HCT116 (cell line): ENCODE measurements around the gene AP1B1. TPM values are rescaled to one million over a fixed set of nuclear protein-coding genes. Genes with fewer than 3 reads are reported as not detected.

ENCODE experiments used
- ATAC-seq: fragments of 200-7000 bp; cut with Tn5 transposase; 2 replicates; pipeline ENCODE4 v1.9.1; 2020; ENCODE audit warnings: mild to moderate bottlenecking, moderate library complexity
- BruUV-seq: library from RNA; stranded (reverse); fragments of 400-500 nt; replicated peaks from 2 replicates; lab custom pipeline; 2021; lab: Mats Ljungman, UMichigan
- CTCF ChIA-PET: fragments of 300-600 bp; sonication (Branson Sonifier 250); formaldehyde crosslinking; loops from one replicate; lab custom pipeline; 2021; ENCODE audit warnings: antibody characterized with exemption; lab: Charles Lee
- POLR2A ChIA-PET: fragments of 300-600, 350-600 bp; sonication (Branson Sonifier 250); formaldehyde crosslinking; loops from one replicate; lab custom pipeline; 2021; ENCODE audit warnings: antibody characterized with exemption; lab: Charles Lee
- RAD21 ChIA-PET, 2 experiments: fragments of 300-600 bp; sonication (Branson Sonifier 250); formaldehyde crosslinking; loops; one replicate each; lab custom pipeline; 2023; ENCODE audit warnings: low total read pairs in 2 of 2; ENCODE audit not compliant: uncharacterized antibody in 2 of 2, unreplicated experiment in 2 of 2, low non-redundant PET in 1 of 2; lab: Charles Lee
- DNase-seq: peaks from one replicate; pipeline ENCODE4 v3.0.0-alpha.2; 2010; ENCODE audit warnings: low read depth, low spot score
- H2AFZ ChIP-seq: fragments of 200-600 bp; shearing (Covaris generic), sonication (generic); 2 replicates; pipeline ENCODE4 v1.6.1; 2017; ENCODE audit warnings: low read depth, mixed run types, mixed read lengths, antibody characterized with exemption, low read length; ENCODE audit not compliant: poor library complexity, severe bottlenecking
- H3K27ac ChIP-seq: 2 replicates; pipeline ENCODE4 v1.5.1; 2012; ENCODE audit warnings: low read depth, low read length
- H3K27me3 ChIP-seq: fragments of 200-600 bp; sonication (generic); 2 replicates; pipeline ENCODE4 v1.6.1; 2016; ENCODE audit warnings: mixed run types, low read length, mixed read lengths; ENCODE audit not compliant: insufficient read depth
- H3K36me3 ChIP-seq, 2 experiments: fragments of 200-500 bp in 1 of 2; fragments of 200-600 bp in 1 of 2; sonication (Bioruptor generic) in 1 of 2; sonication (generic) in 1 of 2; 2 replicates each; pipeline versions ENCODE4 v1.5.1 to v1.6.1; 2014 to 2016; ENCODE audit warnings: low read length in 2 of 2, inconsistent platforms in 1 of 2, mixed read lengths in 1 of 2, mixed run types in 1 of 2; ENCODE audit not compliant: insufficient read depth in 2 of 2, control insufficient read depth in 1 of 2
- H3K4me1 ChIP-seq, 2 experiments: fragments of 200-600 bp in 1 of 2; sonication (generic) in 1 of 2; 2 replicates each; pipeline versions ENCODE4 v1.5.1 to v1.6.1; 2012 to 2017; ENCODE audit warnings: low read length in 2 of 2, inconsistent platforms in 1 of 2, mild to moderate bottlenecking in 1 of 2, mixed read lengths in 1 of 2, mixed run types in 1 of 2, moderate library complexity in 1 of 2; ENCODE audit not compliant: insufficient read depth in 2 of 2, control insufficient read depth in 1 of 2
- H3K4me2 ChIP-seq: fragments of 200-600 bp; sonication (generic); 2 replicates; pipeline ENCODE4 v1.6.1; 2017; ENCODE audit warnings: mixed run types, low read length, mixed read lengths
- H3K4me3 ChIP-seq, 2 experiments: fragments of 200-600 bp in 1 of 2; sonication (generic) in 1 of 2; replicated peaks in 1 of 2; 2 replicates each; pipeline ENCODE4 v1.5.1; 2011 to 2016; ENCODE audit warnings: low read length in 2 of 2, control low read depth in 1 of 2, low read depth in 1 of 2, mild to moderate bottlenecking in 1 of 2, mixed read lengths in 1 of 2, mixed run types in 1 of 2
- H3K79me2 ChIP-seq: fragments of 200-600 bp; sonication (generic); 2 replicates; pipeline ENCODE4 v1.6.1; 2017; ENCODE audit warnings: mild to moderate bottlenecking, mixed run types, low read length, moderate library complexity, mixed read lengths; ENCODE audit not compliant: insufficient read depth
- H3K9ac ChIP-seq: fragments of 200-600 bp; sonication (generic); 2 replicates; pipeline ENCODE4 v1.6.1; 2016; ENCODE audit warnings: low read length, mixed read lengths
- H3K9me2 ChIP-seq: fragments of 200-600 bp; sonication (generic), shearing (Covaris generic); 2 replicates; pipeline ENCODE4 v1.6.1; 2017; ENCODE audit warnings: mixed run types, mild to moderate bottlenecking, moderate library complexity; ENCODE audit not compliant: insufficient read depth
- H3K9me3 ChIP-seq, 2 experiments: fragments of 200-500 bp in 1 of 2; fragments of 200-600 bp in 1 of 2; sonication (Bioruptor generic) in 1 of 2; sonication (generic) in 1 of 2; 2 replicates each; pipeline ENCODE4 v1.6.1; 2014 to 2017; ENCODE audit warnings: low read length in 2 of 2, mixed read lengths in 2 of 2, inconsistent platforms in 1 of 2, low read depth in 1 of 2, mild to moderate bottlenecking in 1 of 2, mixed run types in 1 of 2, moderate library complexity in 1 of 2; ENCODE audit not compliant: control insufficient read depth in 1 of 2, insufficient read depth in 1 of 2
- H4K20me1 ChIP-seq: fragments of 200-600 bp; sonication (generic), shearing (Covaris generic); 2 replicates; pipeline ENCODE4 v1.6.1; 2017; ENCODE audit warnings: mixed run types, mild to moderate bottlenecking, moderate library complexity; ENCODE audit not compliant: insufficient read depth
- CBX3 ChIP-seq: IDR thresholded peaks from 2 replicates; pipeline ENCODE4 v1.6.1; 2012; ENCODE audit warnings: low read depth
- CEBPB ChIP-seq: IDR thresholded peaks from 2 replicates; pipeline ENCODE4 v1.6.1; 2012; ENCODE audit warnings: low read depth
- FOSL1 ChIP-seq: IDR thresholded peaks from 2 replicates; pipeline ENCODE4 v1.6.1; 2012; ENCODE audit warnings: low read depth
- JUND ChIP-seq: IDR thresholded peaks from 2 replicates; pipeline ENCODE4 v1.6.1; 2012
- POLR2A ChIP-seq: IDR thresholded peaks from 2 replicates; pipeline ENCODE4 v1.7.0; 2011; ENCODE audit warnings: borderline replicate concordance; ENCODE audit not compliant: insufficient read depth, insufficient read length; ENCODE audit errors: extremely low read depth
- RAD21 ChIP-seq: IDR thresholded peaks from 2 replicates; pipeline ENCODE4 v1.6.1; 2012; ENCODE audit warnings: low read depth, mild to moderate bottlenecking
- REST ChIP-seq: IDR thresholded peaks from 2 replicates; pipeline ENCODE4 v1.6.1; 2012; ENCODE audit warnings: low read depth
- SIN3A ChIP-seq: IDR thresholded peaks from 2 replicates; pipeline ENCODE4 v1.6.1; 2012; ENCODE audit warnings: low read depth
- SP1 ChIP-seq: IDR thresholded peaks from 2 replicates; pipeline ENCODE4 v1.6.1; 2012; ENCODE audit warnings: low read depth
- SRF ChIP-seq: IDR thresholded peaks from 2 replicates; pipeline ENCODE4 v1.6.1; 2012; ENCODE audit warnings: low read depth
- YY1 ChIP-seq: IDR thresholded peaks from 2 replicates; pipeline ENCODE4 v1.6.1; 2011; ENCODE audit warnings: low read length, low read depth, moderate library complexity, mild to moderate bottlenecking; ENCODE audit not compliant: insufficient replicate concordance; ENCODE audit errors: extremely low read depth
- ZBTB33 ChIP-seq: IDR thresholded peaks from 2 replicates; pipeline ENCODE4 v1.6.1; 2011; ENCODE audit warnings: mild to moderate bottlenecking, low read length, moderate library complexity; ENCODE audit not compliant: insufficient replicate concordance; ENCODE audit errors: extremely low read depth
- intact Hi-C: fragments of 100-400 bp; cut with micrococcal nuclease; formaldehyde crosslinking; loops from 2 replicates; pipeline ENCODE4 v1.10.0; 2022
- total RNA-seq: library from RNA; stranded (reverse); gene quantifications from one replicate; pipeline ENCODE4 v1.2.1, GENCODE V29; 2021; ENCODE audit not compliant: unreplicated experiment
- TF ChIP-seq, protein P1 (sequence below), 3 experiments: fragments of 200-600 bp in 1 of 3; sonication (generic) in 1 of 3; IDR thresholded peaks in 2 of 3; conservative IDR thresholded peaks in 1 of 3; 2 replicates each; pipeline ENCODE4 v1.5.1; 2012 to 2017; ENCODE audit warnings: low read depth in 2 of 3, low read length in 2 of 3, antibody characterized with exemption in 1 of 3, borderline replicate concordance in 1 of 3, control low read depth in 1 of 3, mild to moderate bottlenecking in 1 of 3, mixed read lengths in 1 of 3, mixed run types in 1 of 3, moderate library complexity in 1 of 3; ENCODE audit not compliant: insufficient read depth in 1 of 3

The AP1B1 gene
- total RNA-seq, 1 experiment from 2014 or later: 60.4 TPM

- POLR2A ChIA-PET: no interaction called here
- TF ChIP-seq SP1 (no peak), RAD21 (no peak), CBX3 (no peak), REST (no peak), ZBTB33 (no peak), JUND (no peak), YY1 (no peak), FOSL1 (no peak), POLR2A (no peak), SIN3A (no peak), SRF (no peak), CEBPB (no peak)
- TF ChIP-seq, protein P1, sequence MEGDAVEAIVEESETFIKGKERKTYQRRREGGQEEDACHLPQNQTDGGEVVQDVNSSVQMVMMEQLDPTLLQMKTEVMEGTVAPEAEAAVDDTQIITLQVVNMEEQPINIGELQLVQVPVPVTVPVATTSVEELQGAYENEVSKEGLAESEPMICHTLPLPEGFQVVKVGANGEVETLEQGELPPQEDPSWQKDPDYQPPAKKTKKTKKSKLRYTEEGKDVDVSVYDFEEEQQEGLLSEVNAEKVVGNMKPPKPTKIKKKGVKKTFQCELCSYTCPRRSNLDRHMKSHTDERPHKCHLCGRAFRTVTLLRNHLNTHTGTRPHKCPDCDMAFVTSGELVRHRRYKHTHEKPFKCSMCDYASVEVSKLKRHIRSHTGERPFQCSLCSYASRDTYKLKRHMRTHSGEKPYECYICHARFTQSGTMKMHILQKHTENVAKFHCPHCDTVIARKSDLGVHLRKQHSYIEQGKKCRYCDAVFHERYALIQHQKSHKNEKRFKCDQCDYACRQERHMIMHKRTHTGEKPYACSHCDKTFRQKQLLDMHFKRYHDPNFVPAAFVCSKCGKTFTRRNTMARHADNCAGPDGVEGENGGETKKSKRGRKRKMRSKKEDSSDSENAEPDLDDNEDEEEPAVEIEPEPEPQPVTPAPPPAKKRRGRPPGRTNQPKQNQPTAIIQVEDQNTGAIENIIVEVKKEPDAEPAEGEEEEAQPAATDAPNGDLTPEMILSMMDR (IDR thresholded peaks at IDR 0.05 in 2 of 3, conservative IDR thresholded peaks at IDR 0.05 in 1 of 3; ENCODE audit: borderline replicate concordance in 1 of 3, insufficient read depth in 1 of 3, low read depth in 2 of 3, low read length in 2 of 3): no peak
Measured at GRCh38 chr22:29400576-29400975, 12.2 kb upstream of the AP1B1 start.

More at GRCh38 chr22:29400576-29400975, 12.2 kb upstream of the AP1B1 start:
- Histone ChIP-seq H3K27ac (no peak overlapping the region), H2AFZ (no peak overlapping the region), H4K20me1 (no peaks in the 10 kb centered on the region), H3K36me3 (no peaks in the 10 kb centered on the region), H3K27me3 (no peaks in the 10 kb centered on the region), H3K9ac (no peak overlapping the region), H3K79me2 (no peaks in the 10 kb centered on the region), H3K4me3 (no peak overlapping the region), H3K4me2 (no peak overlapping the region), H3K9me2 (no peaks in the 10 kb centered on the region), H3K9me3 (no peaks in the 10 kb centered on the region), H3K4me1 (no peaks in the 10 kb centered on the region)
- ATAC-seq (no peak), DNase-seq (no peak)
- no TSS peak for BruUV-seq
- CTCF ChIA-PET: no interaction called here
- RAD21 ChIA-PET: no interaction called here
- intact Hi-C loops: no loop called here
